Stimulated activated CD4-positive, alpha-beta T cell treated with anti-CD3 and anti-CD28 coated beads, Interleukin-15, amount 100 ng/mL, for 48 hours (primary cell): ENCODE results near the gene EIF4G2.
A peak's percentile ranks its signal among the peaks of the same experiment; 100 is the strongest.

Source experiments
- DNase-seq, 2 donors: peaks; one replicate each; pipeline ENCODE4 v3.0.0-alpha.2; 2020; ENCODE audit warnings: low read depth in 2 of 2

EIF4G2 gene

DNA sequence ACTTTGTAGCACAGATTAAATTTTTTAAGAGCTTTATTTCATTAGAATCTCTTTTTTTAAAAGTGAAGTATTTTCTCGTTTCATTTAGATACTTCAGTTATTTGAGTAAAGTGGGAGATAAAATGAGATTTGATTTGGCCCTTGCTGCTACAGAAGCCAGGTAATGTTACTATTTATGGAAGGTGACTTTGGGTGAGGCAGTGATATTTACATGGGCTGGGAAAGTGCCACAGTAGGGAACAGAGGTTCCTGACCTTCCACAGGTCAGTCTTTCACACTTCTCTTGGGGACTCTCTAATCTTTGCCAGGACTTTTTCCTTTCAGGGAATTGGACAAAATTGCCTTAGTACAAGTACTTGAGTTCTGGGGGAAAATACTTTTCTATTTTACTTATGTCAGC is 37.3 kb downstream of the EIF4G2 start:
- DNase-seq: no peak

DNA sequence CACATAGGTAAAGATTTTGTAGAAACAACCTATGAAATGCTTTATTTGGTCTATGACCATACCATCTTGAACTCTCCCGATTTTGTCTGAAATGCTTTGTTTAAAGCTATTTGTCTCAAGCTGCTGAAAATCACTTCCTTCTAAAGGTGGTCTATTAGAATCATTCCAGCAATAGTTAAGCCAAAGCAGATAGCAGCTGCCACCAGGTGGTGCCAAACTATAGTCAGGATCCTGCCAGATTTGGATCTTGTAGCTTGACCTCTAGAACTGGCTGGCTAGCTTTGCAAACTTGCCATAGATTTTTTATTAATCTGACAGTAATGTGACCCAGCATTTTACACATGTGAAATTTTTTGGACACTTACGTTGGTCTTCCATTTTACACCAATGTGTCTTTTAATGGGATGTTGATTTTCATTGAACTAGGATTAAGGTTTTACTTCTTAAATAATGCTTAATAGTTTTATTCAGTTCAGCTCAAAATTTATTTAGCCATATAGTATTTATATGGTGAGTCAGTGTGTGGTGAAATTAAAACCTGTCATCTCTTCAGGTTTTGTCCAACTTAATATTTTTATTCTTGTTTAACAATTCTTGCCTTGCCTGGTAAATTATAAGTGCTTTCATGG is 38.0 kb downstream of the EIF4G2 start:
- no peak for DNase-seq

DNA sequence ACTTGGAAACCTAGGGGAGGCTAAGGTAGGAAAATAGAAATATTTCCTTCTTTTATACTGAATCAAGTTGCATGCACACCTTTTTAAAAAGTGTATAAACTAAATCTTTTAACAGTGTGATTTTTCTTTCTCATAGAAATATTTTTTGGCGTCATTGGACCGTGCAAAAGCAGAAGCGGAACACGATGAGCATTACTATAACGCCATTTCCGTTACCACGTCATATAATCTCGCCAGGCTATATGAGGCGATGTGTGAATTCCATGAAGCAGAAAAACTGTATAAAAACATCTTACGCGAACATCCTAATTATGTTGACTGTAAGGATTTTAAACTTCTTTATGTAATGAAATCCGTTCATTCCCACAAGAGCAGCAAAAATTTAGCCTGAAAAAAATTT is 44.3 kb downstream of the EIF4G2 start:
- no peak for DNase-seq

DNA sequence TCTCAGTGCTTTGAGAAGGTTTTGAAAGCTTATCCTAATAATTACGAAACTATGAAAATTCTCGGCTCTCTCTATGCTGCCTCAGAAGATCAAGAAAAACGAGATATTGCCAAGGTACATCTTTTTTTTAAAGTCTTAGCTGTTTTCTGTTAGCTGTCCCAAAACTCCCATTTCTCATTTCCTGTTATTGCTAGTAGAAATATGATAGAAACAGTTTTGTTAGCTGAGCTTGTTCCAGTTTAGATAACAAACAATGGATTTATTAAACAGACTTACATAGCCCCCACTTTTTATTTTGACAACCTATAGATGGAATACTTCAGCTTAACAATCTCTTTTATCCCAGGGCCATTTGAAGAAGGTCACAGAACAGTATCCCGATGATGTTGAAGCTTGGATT is 45.0 kb downstream of the EIF4G2 start:
- DNase-seq: no peak

DNA sequence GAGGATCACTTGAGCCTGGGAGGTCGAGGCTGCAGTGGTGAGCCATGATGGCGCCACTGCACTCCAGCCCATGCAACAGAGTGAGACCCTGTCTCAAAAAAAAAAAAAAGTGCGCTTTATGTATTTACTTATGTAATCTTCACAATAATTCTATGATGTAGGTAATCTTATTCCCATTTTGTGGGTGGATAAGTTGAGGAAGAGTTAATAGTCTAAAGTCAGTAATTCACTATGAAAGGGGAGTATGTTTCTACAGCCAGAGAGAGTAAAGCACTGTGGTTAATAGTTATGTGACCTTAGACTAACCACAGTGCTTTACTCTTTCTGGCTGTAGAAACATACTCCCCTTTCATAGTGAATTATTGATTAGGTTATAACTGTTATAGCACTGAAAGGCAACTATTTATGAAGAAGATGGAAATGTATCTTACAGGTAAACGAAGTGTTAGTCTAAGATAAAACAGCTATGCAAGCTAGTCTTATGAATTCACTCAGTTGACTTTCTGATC is 45.8 kb downstream of the EIF4G2 start:
- DNase-seq: no peak

DNA sequence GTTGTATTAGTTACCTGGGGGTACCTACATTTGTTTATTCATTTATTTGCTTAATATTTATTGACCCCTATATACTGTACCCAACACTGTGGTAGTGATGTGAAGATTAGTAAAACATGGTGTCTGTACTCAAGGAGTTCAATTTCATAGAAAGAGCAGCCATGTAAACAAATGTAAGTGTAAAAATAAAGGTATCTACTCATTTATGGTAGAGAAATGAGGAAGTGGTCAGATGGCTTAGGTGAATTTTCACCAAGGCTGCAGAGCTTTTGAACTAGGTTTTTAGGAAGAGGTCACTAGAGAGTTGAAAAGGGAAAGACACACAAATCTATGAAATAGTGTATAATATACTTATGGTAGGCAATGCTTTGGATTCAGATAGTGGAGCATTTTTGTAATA is 46.5 kb downstream of the EIF4G2 start:
- no peak for DNase-seq

DNA sequence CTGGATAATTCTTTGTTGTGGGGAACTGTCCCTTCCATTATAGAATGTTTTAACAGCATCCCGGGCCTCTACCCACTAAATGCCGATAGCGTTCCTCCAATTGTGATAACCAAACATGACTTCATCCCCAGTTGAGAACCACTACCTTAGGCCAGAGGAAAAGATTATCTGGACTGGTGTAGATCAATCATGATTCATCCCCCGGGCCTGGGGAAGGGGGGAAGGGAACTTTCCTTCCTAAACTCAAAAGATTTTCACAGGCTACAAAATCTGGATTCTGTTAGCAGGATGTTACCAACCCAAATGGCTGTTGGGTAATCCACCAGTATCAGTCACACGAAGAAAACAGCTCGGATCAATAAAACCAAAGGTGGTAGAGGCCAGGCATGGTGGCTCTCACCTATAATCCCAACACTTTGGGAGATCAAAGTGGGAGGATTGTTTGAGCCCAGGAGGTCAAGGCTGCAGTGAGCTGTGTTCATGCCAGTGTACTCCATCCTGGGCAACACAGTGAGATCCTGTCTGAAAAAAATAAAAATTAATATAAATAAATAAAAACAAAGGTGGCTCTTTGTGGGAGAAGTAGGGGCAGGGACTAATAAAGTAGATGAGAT is 47.5 kb downstream of the EIF4G2 start:
- DNase-seq: no peak

DNA sequence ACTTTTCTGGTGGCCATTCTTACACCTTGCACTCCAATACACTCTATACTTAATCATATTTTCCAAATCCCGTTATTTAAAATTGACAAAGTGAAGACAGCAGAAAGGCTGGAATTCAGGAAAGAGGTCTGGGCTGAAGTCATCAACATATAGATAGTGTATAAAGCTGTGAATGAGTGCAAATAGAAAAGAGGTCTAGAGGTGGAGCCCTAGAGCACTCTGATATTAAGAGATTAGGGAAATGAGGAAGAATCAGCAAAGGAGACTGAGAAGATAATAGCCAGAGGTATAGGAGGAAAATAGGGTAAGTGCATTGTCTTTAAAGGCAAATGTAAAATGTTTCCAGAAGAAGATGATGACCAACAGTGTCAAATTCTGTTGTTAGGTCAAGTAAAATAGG is 49.8 kb downstream of the EIF4G2 start:
- DNase-seq: no peak

DNA sequence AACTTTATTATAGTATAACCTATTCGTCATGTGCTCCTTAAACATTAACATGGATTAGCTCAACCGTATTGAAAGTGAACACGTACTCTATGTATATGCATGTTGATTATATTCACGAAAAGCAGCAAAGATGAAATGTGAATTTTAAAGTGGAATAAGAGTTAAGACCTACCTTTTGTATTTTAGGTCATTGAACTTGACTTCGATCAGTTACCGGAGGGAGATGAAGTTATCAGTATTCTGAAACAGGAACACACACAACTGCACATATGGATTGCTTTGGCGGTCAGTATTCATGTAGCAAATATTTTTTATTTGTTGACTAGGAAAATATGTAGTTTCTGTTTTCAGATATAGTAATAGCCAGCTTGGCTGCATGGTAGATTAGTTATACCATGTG is 56.2 kb downstream of the EIF4G2 start:
- no peak for DNase-seq

DNA sequence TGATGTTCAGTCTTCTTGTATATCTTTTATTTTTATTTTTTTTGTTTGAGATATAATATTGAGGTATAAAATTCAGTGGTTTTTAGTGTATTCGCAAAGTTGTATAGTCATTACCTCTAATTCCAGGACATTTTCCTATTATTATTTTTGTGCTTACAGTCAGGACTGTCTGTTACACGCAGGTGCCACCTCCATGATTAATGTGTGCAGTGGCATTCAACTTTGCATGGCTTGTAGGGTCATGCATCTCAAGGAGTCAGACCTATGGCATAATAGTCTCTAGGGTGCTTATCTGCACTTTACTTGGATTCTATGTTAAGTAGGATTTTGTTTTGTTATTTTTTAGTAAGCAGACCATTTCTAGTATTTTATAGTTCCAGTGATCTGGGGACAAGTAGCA is 56.7 kb downstream of the EIF4G2 start:
- no peak for DNase-seq

DNA sequence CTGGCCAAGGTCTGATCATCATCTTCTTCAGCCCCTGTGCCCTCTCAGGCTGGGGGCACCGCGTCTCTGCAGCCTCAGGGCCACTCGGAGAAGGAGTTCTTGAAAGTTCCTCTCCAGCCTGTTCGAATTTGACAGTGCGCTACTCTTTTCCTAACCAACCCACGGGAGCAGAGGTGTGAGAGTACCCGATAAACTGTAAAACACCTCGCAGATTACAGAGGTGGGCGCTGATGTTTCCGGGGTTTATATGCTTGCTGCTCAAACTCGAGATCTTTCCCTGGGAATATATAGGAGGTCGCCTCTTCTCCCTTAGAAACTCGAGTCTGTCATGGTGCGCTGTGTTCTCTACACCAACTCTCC is 57.2 kb downstream of the EIF4G2 start:
- DNase-seq: no peak

DNA sequence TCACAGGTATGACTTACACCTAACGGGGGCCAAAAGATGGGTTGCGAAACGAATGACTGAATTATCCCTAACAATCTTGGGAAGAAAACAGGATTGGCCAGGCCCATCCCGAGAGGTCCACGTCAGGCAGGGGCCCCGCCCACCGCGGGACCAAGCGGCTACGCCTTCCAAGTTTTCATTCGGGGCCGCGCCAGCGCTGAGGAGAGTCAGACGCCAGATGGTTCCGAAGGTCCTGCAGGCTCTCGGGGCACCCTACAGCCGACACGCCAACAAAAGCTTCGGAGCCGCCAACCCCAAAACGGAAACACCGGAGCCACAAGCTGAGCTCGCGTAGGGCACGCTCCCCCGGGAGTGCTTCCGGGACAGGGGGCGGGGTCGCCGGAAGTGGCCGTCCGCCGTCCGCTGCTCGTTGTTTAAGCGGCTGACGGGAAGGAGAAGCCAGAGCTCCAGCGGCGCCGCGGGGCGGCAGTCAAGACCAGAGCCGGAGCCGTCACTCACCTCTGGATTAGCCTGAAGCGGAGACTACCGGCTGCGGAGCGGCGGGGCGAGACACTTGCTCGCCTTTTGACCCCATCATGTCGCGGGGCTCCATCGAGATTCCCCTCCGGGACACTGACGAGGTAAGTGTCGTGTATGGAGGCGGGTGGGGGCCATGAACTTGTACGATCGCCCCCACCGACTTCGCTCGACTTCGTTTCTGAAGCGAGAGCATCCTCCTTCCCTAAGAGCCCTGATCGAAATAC is 57.7 kb downstream of the EIF4G2 start, which contains the start of gene CTR9:
Gene CTR9, plus strand, starts transcription at position 409 of the 743 bp plus-strand sequence. Its CDS starts 167 bp downstream, at position 576.
- DNase-seq: peak; percentile 89

DNA sequence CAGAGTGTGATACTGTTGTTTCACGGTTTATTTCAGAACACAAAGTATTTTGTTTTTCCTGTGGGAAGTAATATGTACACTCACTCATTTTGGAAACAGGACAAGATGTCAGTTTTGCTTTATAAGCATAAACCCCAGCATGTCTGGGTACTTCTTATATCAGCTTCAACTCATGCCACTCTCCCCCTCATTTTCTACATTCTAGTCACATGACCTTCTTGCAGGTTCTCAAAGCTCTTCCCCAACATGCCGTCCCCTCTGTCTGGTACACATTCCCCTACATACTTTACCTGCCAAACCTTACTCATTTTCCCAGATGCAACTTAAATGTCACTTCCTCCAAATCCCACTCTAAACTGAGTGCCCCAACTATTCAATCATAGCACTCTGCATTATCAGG is 59.2 kb downstream of the EIF4G2 start:
- DNase-seq: no peak

DNA sequence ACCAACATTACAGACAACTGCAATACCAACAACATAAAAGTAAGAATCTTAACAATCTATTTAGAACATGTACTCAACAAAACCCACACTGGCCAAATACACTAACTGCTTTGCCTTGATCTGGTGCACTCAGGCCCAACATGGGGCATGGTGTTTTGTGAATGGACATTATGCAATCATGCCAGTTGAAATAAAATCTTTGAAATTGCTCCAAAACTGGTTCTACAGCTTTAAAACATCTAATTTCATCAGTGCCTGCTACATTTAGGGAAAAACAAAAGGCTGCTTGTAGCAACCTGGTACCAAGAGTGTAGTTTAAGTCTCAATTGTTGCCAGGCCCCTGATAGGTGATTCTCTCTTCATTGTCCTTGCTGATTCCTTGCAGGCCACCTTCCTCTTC is 61.0 kb downstream of the EIF4G2 start:
- DNase-seq: no peak
